ENCODE results near the gene SNAI1. TPM values are rescaled to one million over a fixed set of nuclear protein-coding genes. Genes with fewer than 3 reads are reported as not detected.
A peak's percentile ranks its signal among the peaks of the same experiment; 100 is the strongest.

Gene SNAI1
- total and polyA plus RNA-seq, 11 donors: 0.37 to 6.7 (median 1.6) TPM

DNA sequence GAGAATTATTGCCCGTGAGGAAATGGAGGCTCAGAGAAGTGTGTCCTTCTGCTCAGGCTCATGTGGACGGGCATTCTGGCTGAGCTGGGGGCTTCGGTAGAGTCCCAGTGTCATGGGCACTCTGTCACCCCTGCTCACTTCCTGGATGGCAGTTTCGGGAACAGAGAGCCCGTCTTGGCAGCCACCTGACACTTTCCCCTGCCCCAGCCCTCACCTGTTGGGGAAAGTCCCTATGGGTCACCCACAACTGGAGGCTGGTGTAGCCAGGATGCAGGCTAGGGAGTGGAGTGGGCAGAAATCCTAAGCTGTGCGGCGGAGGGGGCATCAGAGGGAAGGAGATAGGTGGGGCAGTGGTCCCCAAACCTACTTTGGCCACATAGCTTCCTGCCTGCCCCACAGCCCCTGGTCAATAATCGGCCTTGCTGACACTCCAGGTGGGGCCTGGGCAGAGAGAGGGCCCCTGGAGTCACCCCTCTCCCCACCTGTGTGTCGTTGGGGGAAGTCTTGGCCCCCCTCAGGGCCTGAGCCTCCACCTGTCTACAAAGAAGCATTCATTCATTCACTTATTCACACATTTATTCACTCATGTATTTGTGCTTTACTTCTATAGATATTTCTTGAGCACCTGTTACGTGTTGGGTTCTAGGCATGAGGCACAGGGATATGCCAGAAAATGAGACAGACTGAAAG, 40.5 kb downstream of the SNAI1 start:
- Histone ChIP-seq H3K9me3 (no peaks in the 10 kb centered on the region), H3K4me3 (no peak overlapping the region), H3K36me3 (no peaks in the 10 kb centered on the region), H3K4me1 (peaks cover 0 to 29% (median 8%) of the 10 kb centered on the region in 12 donors), H3K27me3 (no peaks in the 10 kb centered on the region), H3K27ac (no peak overlapping the region)
- DNase-seq (no peak), ATAC-seq (no peak)
- intact Hi-C loops (cut with DNase I): no loop called here
- TF ChIP-seq POLR2A (IDR thresholded peaks at IDR 0.05): no peak
- TF ChIP-seq, protein P1, sequence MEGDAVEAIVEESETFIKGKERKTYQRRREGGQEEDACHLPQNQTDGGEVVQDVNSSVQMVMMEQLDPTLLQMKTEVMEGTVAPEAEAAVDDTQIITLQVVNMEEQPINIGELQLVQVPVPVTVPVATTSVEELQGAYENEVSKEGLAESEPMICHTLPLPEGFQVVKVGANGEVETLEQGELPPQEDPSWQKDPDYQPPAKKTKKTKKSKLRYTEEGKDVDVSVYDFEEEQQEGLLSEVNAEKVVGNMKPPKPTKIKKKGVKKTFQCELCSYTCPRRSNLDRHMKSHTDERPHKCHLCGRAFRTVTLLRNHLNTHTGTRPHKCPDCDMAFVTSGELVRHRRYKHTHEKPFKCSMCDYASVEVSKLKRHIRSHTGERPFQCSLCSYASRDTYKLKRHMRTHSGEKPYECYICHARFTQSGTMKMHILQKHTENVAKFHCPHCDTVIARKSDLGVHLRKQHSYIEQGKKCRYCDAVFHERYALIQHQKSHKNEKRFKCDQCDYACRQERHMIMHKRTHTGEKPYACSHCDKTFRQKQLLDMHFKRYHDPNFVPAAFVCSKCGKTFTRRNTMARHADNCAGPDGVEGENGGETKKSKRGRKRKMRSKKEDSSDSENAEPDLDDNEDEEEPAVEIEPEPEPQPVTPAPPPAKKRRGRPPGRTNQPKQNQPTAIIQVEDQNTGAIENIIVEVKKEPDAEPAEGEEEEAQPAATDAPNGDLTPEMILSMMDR (IDR thresholded peaks at IDR 0.05): no peak
- 84 to 91% (median 87%) methylated on average over 9 to 10 of the region's 10 CpGs for WGBS, 4 donors

DNA sequence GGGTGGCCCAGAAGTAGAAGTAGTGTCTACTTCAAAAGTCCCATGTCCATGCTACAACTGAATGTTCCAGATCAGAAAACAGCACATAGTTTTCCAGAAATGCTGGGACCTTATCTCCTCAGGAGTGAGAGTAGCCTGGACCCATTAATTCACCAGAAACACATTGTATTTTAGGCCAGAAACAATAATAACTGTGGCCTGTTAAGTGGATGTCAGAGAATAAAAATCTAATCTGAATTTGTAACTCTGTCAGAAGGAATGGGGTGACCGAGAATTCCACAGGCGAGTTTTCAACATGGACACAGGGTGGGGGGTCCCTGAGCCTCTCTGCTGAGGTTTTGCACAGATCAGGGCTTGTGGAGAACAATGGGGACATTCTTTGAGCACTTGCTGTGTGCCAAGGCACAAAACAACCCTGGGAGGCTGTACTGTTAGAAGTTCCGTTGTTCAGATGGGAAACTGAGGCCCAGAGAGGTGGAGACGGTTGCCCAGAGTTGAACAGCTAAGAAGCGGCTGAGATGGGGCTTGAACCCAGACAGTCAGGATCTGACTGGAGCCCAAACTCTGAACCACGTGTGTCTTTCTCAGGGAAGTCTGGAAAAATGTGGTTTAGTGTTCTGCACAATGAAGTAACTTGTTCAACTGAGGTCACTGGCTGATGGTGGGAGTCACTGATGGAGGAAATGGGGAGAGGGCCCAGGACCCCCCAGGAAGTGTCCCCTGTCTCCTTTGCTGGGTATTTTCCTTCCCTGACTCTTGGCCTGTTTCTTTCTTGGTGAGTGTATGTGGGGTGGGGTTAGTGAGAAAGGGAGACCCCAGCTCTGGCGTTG, 44.2 kb downstream of the SNAI1 start:
- DNase-seq: no peak
- intact Hi-C loops (cut with DNase I): no loop called here
- Histone ChIP-seq H3K27ac (peak overlapping the region in 3 of 12 donors; percentile 6 to 52 (median 24)), H3K27me3 (no peaks in the 10 kb centered on the region), H3K36me3 (no peaks in the 10 kb centered on the region), H3K4me1 (peaks cover 0 to 40% (median 20%) of the 10 kb centered on the region in 12 donors), H3K4me3 (no peak overlapping the region), H3K9me3 (no peaks in the 10 kb centered on the region)
- 83 to 88% (median 86%) methylated on average over 7 of the region's 7 CpGs for WGBS, 4 donors
- ATAC-seq: no peak
- TF ChIP-seq, protein P1 (IDR thresholded peaks at IDR 0.05): no peak
- TF ChIP-seq POLR2A (IDR thresholded peaks at IDR 0.05): no peak

DNA sequence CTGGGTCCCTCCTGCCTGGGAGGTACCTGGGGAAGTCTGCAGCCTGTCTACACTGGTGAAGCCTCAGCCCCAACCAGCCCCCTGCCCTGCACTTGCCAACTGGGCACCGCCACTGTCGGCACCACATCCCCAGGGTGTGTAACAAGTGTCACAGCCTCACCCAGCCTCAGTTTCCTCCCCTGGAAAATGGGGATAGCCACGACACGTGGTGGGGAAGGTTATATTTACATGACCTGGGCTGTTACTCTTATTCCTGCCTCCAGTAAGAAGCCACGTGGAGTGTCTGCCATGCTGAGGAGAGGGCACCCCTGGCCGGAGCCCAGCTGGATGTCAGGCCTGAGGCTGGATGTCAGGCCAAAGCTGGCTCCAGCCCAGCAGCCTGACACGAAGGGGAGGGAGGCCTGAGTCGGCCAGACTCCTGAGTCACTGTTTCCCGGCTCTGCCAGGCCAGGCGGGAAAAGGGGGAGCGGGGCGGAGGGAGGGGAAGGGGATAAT, 44.9 kb downstream of the SNAI1 start:
- Histone ChIP-seq H3K4me3 (no peak overlapping the region), H3K36me3 (no peaks in the 10 kb centered on the region), H3K27me3 (no peaks in the 10 kb centered on the region), H3K9me3 (no peaks in the 10 kb centered on the region), H3K4me1 (peaks cover 0 to 40% (median 20%) of the 10 kb centered on the region in 12 donors), H3K27ac (peak overlapping the region in 3 of 12 donors; percentile 6 to 52 (median 24))
- DNase-seq (peak; percentile 72 to 93 (median 87)), ATAC-seq (peak; percentile 75 to 92 (median 90))
- 27 to 36% (median 34%) methylated on average over 12 of the region's 12 CpGs for WGBS, 4 donors
- intact Hi-C loops (cut with DNase I): no loop called here
- TF ChIP-seq POLR2A (IDR thresholded peaks at IDR 0.05): no peak
- TF ChIP-seq, protein P1 (IDR thresholded peaks at IDR 0.05): no peak
